ENCODE results near the gene APH1A. TPM values are rescaled to one million over a fixed set of nuclear protein-coding genes. Genes with fewer than 3 reads are reported as not detected.
"Not testable (repeated sequence)": the region's sequence is repeated elsewhere in the genome, so short reads cannot be mapped to it uniquely, and the experiment has no call there.

The APH1A gene
- polyA plus RNA-seq, 2 of the 4 experiments (the other 2 are of a cell fraction): 109 to 118 TPM

DNA sequence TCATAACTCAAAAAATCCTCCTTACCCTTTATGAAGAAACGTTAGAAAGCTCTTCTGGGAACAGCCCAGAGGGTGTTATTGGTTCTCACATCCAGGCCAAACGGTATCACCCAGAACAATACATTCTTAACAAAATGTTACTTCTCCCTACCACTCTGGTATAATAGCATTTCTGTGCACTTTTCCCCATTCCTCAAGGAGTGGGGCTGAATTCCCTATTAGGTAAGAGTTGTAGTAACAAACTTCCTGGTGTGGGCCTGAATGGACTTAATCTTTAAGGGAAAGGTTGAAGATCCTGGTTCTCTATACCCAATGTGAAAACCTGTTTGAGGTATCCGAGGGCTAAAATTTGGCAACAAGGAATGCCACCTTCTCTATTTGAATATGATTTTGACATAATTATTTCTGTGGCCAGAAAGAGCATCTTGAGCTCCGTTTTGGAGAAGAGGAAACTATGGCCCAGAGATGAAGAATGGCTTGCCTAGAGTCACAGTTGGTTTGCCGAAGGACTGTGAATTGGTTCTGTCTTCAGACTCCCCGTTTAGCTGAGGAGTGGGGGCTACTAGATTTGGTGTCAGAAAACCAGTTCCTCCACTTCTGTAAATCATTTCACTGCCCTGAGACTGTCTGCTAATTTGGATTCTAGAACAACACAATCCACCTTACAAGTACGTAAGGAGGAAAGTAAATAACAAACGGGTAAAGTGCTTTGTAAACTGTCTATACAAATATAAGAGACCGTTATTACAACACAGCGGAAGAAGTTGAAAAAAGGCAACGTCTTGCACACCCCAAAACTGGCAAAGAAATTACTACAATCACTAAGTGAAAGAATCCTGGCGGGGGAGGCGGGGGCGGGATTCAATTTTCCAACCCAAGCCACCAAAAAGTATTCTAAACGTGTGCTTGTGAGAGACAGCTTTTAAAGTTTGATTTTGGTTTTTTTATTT lies 35.2 kb downstream of the APH1A start:
- Histone ChIP-seq H3K4me1 (peaks cover 15% of the 10 kb centered on the region), H3K27ac (peak overlapping the region; percentile 87 to 98), H3K4me2 (peak overlapping the region; percentile 89), H3K9me3 (no peaks in the 10 kb centered on the region), H3K4me3 (peak overlapping the region; percentile 77)
- ChIA-PET POLR2A (interaction anchor here (0.6 to 0.8 kb wide), 4 partner anchors 11 to 346 kb away, joined by 3 to 8 read pairs (median 4); no protein-coding TSS in a partner anchor), CTCF (interaction anchor here (0.9 to 1.3 kb wide), 2 partner anchors 23 to 46 kb away, joined by 3 to 7 read pairs; no protein-coding TSS in a partner anchor)
- 6% methylated on average over 15 of the region's 15 CpGs for WGBS (ENCODE audit: missing lambda C conversion rate)
- peak in 1 of 2 experiments; percentile 8; a peak in 3 of 6 replicates for ATAC-seq
- no peak for FAIRE-seq
- TF ChIP-seq GATA3 (IDR thresholded peaks at IDR 0.05; ENCODE audit: borderline replicate concordance): no peak
- TF ChIP-seq JUN (IDR thresholded peaks at IDR 0.05): 0 out of 5 replicates have a peak, but pooled peaks of 1 of the 2 experiments have one; percentile 6
- peak in 1 of 2 experiments; percentile 70; a peak in 2 of 4 replicates for TF ChIP-seq CEBPB (IDR thresholded peaks at IDR 0.05)
- peak in 1 of 2 experiments; percentile 70 for DNase-seq (ENCODE audit: low read depth in 1 of 2, low spot score in 1 of 2)

DNA sequence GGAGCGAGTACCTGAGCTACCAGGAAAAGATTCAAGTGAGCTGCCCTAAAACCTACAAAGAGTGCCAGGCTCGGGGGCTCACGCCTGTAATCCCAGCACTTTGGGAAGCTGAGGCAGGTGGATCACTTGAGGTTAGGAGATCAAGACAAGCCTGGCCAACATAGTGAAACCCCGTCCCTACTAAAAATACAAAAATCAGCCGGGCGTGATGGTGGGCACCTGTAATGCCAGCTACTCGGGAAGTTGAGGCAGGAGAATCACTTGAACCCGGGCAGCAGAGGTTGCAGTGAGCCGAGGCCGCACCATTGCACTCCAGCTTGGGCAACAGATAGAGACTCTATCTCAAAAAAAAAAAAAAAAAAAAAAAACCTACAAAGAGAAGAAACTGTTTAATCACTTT lies 35.9 kb downstream of the APH1A start:
- H3K4me3 ChIP-seq; FAIRE-seq; ATAC-seq; H3K9me3 ChIP-seq; DNase-seq (ENCODE audit: low read depth in 1 of 2, low spot score in 1 of 2): not testable (repeated sequence)
- WGBS (ENCODE audit: missing lambda C conversion rate): 91% methylated on average over 10 of the region's 10 CpGs
- Histone ChIP-seq H3K4me2 (peak overlapping the region; percentile 89), H3K4me1 (peaks cover 15% of the 10 kb centered on the region), H3K27ac (peak overlapping the region; percentile 87 to 98; a peak in 5 of 6 replicates)
- ChIA-PET POLR2A (interaction anchor here (0.7 kb wide), 1 partner anchor 346 kb away, joined by 3 read pairs; no protein-coding TSS in a partner anchor), CTCF (interaction anchor here (1.1 to 1.3 kb wide), 2 partner anchors 12 to 46 kb away, joined by 3 to 7 read pairs; no protein-coding TSS in a partner anchor)

DNA sequence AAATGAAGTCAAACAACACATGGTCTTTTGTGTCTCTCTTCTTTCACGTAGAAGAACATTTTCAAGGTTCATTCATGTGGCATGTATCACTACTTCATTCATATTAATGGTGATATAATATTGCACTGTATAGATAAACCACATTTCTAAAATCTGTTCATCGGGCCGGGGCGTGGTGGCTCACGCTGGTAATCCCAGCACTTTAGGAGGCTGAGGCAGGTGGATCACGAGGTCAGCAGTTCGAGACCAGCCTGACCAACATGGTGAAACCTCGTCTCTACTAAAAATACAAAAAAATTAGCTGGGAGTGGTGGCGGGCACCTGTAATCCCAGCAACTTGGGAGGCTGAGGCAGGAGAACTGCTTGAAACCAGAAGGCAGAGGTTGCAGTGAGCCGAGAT lies 40.6 kb downstream of the APH1A start:
- H3K9me3 ChIP-seq; ATAC-seq; H3K4me3 ChIP-seq; FAIRE-seq; POLR2A ChIA-PET; H3K4me2 ChIP-seq; H3K27ac ChIP-seq; H3K4me1 ChIP-seq; DNase-seq (ENCODE audit: low read depth in 1 of 2, low spot score in 1 of 2): not testable (repeated sequence)
- CTCF ChIA-PET: interaction anchor here (0.6 kb wide), 1 partner anchor 219 kb away, joined by 3 read pairs; no protein-coding TSS in a partner anchor
- 90% methylated on average over 10 of the region's 10 CpGs for WGBS (ENCODE audit: missing lambda C conversion rate)

DNA sequence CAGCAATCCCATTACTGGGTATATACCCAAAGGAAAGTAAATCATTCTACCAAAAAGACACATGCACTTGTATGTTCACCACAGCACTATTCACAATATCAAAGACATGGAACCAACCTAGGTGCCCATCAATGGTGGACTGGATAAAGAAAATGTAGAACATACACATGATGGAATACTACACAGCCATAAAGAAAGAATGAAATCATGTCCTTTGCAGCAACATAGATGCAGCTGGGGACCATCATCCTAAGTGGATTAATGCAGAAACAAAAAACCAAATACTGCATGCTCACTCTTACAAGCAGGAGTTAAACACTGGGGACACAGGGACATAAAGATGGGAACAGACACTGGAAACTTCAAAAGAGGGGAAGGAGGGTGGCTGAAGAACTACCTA lies 41.6 kb downstream of the APH1A start:
- DNase-seq (ENCODE audit: low read depth in 1 of 2, low spot score in 1 of 2): no peak
- no peak overlapping the region for H3K27ac ChIP-seq
- no peak for ATAC-seq
- no peak for FAIRE-seq
- H3K9me3 ChIP-seq: no peaks in the 10 kb centered on the region
- TF ChIP-seq FOSB (CRISPR knock-in tag; IDR thresholded peaks at IDR 0.05) (no peak), CEBPB (IDR thresholded peaks at IDR 0.05) (no peak), RCOR1 (IDR thresholded peaks at IDR 0.05; ENCODE audit: low read depth, low read length) (no peak), NPAS2 (CRISPR knock-in tag; IDR thresholded peaks at IDR 0.05; ENCODE audit: borderline replicate concordance) (no peak), KDM1A (IDR thresholded peaks at IDR 0.05; ENCODE audit: low read depth) (no peak), SREBF2 (IDR thresholded peaks at IDR 0.05) (no peak), MAFK (IDR thresholded peaks at IDR 0.05; ENCODE audit: partially characterized antibody) (no peak), CHD4 (IDR thresholded peaks at IDR 0.05; ENCODE audit: borderline replicate concordance) (no peak)
- TF ChIP-seq, protein P1, sequence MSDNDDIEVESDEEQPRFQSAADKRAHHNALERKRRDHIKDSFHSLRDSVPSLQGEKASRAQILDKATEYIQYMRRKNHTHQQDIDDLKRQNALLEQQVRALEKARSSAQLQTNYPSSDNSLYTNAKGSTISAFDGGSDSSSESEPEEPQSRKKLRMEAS (IDR thresholded peaks at IDR 0.05): no peak
- TF ChIP-seq, protein P2, sequence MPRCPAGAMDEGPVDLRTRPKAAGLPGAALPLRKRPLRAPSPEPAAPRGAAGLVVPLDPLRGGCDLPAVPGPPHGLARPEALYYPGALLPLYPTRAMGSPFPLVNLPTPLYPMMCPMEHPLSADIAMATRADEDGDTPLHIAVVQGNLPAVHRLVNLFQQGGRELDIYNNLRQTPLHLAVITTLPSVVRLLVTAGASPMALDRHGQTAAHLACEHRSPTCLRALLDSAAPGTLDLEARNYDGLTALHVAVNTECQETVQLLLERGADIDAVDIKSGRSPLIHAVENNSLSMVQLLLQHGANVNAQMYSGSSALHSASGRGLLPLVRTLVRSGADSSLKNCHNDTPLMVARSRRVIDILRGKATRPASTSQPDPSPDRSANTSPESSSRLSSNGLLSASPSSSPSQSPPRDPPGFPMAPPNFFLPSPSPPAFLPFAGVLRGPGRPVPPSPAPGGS (IDR thresholded peaks at IDR 0.05): no peak
- POLR2A ChIA-PET: no interaction called here
- no peak overlapping the region for H3K4me3 ChIP-seq
- H3K4me2 ChIP-seq: no peak overlapping the region
- CTCF ChIA-PET: no interaction called here
- H3K4me1 ChIP-seq: no peaks in the 10 kb centered on the region

DNA sequence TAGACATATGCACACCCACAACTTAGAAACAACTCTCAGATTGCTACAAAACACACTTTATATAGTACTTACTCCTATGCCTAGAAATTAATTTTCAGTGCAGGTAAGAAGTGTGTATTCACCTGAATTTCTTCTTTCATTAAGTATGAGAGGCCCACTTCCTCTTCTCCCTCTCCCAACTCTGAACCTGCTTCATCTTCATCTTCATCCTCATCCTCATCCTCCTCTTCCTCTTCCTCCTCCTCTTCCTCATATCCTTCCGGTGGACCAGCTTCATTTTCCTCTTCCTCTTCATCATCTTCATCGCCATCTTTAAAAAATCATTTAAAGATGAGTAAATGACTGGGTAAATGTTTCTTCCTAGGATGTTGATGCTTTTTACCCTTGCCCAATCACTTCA lies 42.3 kb downstream of the APH1A start:
- Histone ChIP-seq H3K9me3 (no peaks in the 10 kb centered on the region), H3K27ac (no peak overlapping the region), H3K4me1 (no peaks in the 10 kb centered on the region), H3K4me3 (no peak overlapping the region), H3K4me2 (no peak overlapping the region)
- DNase-seq (ENCODE audit: low read depth in 1 of 2, low spot score in 1 of 2) (no peak), FAIRE-seq (no peak), ATAC-seq (no peak)
- ChIA-PET POLR2A (interaction anchor here (0.7 kb wide), 2 partner anchors 299 to 343 kb away, joined by 3 to 9 read pairs; no protein-coding TSS in a partner anchor), CTCF (interaction anchor here (0.7 kb wide), 3 partner anchors 209 to 306 kb away, joined by 3 read pairs; no protein-coding TSS in a partner anchor)
- no peak for TF ChIP-seq ZC3H11A (IDR thresholded peaks at IDR 0.05)
- TF ChIP-seq ESRRA (IDR thresholded peaks at IDR 0.05; ENCODE audit: borderline replicate concordance, low read length): no peak
- TF ChIP-seq, protein P3, sequence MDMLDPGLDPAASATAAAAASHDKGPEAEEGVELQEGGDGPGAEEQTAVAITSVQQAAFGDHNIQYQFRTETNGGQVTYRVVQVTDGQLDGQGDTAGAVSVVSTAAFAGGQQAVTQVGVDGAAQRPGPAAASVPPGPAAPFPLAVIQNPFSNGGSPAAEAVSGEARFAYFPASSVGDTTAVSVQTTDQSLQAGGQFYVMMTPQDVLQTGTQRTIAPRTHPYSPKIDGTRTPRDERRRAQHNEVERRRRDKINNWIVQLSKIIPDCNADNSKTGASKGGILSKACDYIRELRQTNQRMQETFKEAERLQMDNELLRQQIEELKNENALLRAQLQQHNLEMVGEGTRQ (IDR thresholded peaks at IDR 0.05): no peak
- no peak for TF ChIP-seq POLR2AphosphoS2 (conservative IDR thresholded peaks at IDR 0.05; ENCODE audit: low read length)
- no peak for TF ChIP-seq KDM5A (IDR thresholded peaks at IDR 0.05)
- TF ChIP-seq, protein P4, sequence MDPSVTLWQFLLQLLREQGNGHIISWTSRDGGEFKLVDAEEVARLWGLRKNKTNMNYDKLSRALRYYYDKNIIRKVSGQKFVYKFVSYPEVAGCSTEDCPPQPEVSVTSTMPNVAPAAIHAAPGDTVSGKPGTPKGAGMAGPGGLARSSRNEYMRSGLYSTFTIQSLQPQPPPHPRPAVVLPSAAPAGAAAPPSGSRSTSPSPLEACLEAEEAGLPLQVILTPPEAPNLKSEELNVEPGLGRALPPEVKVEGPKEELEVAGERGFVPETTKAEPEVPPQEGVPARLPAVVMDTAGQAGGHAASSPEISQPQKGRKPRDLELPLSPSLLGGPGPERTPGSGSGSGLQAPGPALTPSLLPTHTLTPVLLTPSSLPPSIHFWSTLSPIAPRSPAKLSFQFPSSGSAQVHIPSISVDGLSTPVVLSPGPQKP (IDR thresholded peaks at IDR 0.05; ENCODE audit: low read depth, low read length): no peak
- TF ChIP-seq NFE2L2 (conservative IDR thresholded peaks at IDR 0.05; ENCODE audit: low read length): no peak
- TF ChIP-seq CHD4 (IDR thresholded peaks at IDR 0.05; ENCODE audit: borderline replicate concordance): no peak
- WGBS (ENCODE audit: missing lambda C conversion rate): 89% methylated on average over 2 of the region's 2 CpGs

Measured in A549 (cell line).